ACC112 (cell line): Measurements from ENCODE around the gene UTP11.
"Not testable (repeated sequence)": the region's sequence is repeated elsewhere in the genome, so short reads cannot be mapped to it uniquely, and the experiment has no call there.

ENCODE experiments used
- H2AFZ ChIP-seq: fragments of 200-600 bp; sonication (generic); one replicate; pipeline ENCODE4 v1.6.0; 2017; ENCODE audit warnings: antibody characterized with exemption, low read length; ENCODE audit not compliant: unreplicated experiment
- H3K27ac ChIP-seq: fragments of 200-600 bp; sonication (generic); 2 replicates; pipeline ENCODE4 v1.5.1; 2014; ENCODE audit warnings: low read depth, mild to moderate bottlenecking, antibody characterized with exemption, low read length, moderate library complexity
- H3K27me3 ChIP-seq: fragments of 200-600 bp; sonication (generic); 2 replicates; pipeline ENCODE4 v1.6.1; 2014; ENCODE audit warnings: mild to moderate bottlenecking, antibody characterized with exemption, low read length, moderate library complexity, mixed read lengths; ENCODE audit not compliant: insufficient read depth
- H3K36me3 ChIP-seq: fragments of 200-600 bp; sonication (generic); 2 replicates; pipeline ENCODE4 v1.6.1; 2016; ENCODE audit warnings: mild to moderate bottlenecking, antibody characterized with exemption, low read length, moderate library complexity, mixed read lengths; ENCODE audit not compliant: insufficient read depth
- H3K4me1 ChIP-seq: fragments of 200-600 bp; sonication (generic); one replicate; pipeline ENCODE4 v1.6.1; 2016; ENCODE audit warnings: low read length, mixed read lengths; ENCODE audit not compliant: insufficient read depth, unreplicated experiment, control insufficient read depth
- H3K4me3 ChIP-seq: fragments of 200-600 bp; sonication (generic); 2 replicates; pipeline ENCODE4 v1.5.1; 2014; ENCODE audit warnings: mild to moderate bottlenecking, low read depth, low read length
- H3K79me2 ChIP-seq: fragments of 200-600 bp; sonication (generic); one replicate; pipeline ENCODE4 v1.6.0; 2016; ENCODE audit warnings: low read length; ENCODE audit not compliant: control insufficient read depth, unreplicated experiment, insufficient read depth

UTP11 gene, protein sequence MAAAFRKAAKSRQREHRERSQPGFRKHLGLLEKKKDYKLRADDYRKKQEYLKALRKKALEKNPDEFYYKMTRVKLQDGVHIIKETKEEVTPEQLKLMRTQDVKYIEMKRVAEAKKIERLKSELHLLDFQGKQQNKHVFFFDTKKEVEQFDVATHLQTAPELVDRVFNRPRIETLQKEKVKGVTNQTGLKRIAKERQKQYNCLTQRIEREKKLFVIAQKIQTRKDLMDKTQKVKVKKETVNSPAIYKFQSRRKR

DNA sequence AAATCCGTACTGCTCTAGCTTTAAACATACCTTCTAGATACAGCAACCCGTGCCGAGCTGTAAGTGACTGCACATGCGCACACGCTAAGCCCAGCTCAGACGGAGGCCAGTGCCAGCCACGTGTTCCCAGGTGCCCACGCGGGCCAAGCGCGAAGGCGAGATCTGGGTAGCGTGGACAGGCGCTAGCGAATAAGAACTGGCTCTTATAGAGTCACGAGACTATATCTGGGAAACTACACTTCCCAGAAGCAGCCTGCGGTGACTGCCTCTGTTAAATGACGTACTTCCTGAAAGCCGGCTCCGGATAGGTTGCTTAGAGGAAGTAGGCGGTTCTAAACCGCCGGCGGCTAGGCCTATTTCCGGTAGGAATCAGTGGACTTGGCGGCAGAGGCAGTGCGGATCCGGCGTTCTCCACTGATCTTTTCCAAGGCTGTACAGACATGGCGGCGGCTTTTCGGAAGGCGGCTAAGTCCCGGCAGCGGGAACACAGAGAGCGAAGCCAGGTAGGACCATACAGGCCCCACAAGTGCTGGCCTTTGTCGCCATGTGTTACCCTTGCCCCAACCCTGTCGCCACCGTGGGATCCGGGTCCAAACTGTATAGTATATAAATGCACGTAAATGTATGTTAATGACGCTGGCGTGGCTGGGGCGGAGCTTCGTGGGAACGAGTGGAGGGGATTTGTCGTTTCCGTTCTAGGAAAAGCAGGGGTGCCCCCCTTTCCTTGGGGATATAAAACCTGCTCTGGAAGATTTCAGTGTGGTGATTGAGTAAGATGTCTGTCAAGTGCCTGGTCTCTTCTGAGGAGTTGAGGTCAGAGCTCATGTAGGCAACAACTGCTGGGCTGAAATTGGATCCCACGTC lies at the start of gene UTP11:
Gene UTP11 (plus strand): TSS at position 372 of the 864 bp plus-strand sequence. CDS start 69 bp downstream, at position 441.
- Histone ChIP-seq H3K4me1 (peaks cover 46% of the 10 kb centered on the region), H3K27me3 (no peaks in the 10 kb centered on the region), H3K4me3 (peak within 1 kb of the TSS; percentile 90), H3K36me3 (peaks cover 12% of the 10 kb centered on the region), H2AFZ (peak within 1 kb of the TSS; percentile 90), H3K27ac (peak within 1 kb of the TSS; percentile 88), H3K79me2 (peaks cover 55% of the 10 kb centered on the region)

DNA sequence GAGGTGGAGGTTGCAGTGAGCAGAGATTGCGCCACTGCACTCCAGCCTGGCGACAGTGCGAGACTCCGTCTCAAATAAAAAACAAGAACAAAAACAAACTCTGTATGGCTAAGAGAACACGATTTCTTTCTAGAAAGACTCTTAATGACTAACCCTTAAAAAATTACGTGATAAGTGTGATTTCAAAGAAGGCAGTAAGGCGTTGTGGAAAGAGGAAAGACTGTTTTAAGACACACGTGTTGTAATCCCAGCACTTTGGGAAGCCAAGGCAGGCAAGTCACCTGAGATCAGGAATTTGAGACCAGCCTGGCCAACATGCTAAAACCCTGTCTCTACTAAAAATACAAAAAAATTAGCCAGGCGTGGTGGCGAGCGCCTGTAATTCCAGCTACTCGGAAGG lies 48.4 kb upstream of the UTP11 start:
- not testable (repeated sequence) for H3K4me1 ChIP-seq, H3K4me3 ChIP-seq, H3K79me2 ChIP-seq, H3K27ac ChIP-seq, H3K27me3 ChIP-seq, H2AFZ ChIP-seq
- peaks cover 21% of the 10 kb centered on the region for H3K36me3 ChIP-seq

DNA sequence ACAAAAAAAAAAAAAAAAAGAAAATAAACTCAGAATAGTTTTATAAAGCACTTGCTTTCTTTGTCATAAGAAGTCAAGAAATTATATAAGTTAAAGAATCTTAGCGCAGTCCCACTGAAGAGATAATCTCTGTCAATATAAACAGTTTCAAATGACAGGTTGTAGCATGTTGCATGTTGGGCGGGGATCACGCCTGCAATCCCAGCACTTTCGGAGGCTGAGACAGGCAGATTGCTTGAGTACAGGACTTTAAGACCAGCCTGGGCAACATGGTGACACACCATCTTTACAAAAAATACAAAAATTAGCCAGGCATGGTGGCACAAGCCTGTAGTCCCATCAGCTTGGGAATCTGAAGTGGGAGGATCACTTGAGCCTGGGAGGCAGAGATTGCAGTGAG lies 47.2 kb upstream of the UTP11 start:
- H3K27me3 ChIP-seq = no peaks in the 10 kb centered on the region
- no peak overlapping the region for H3K4me3 ChIP-seq
- H2AFZ ChIP-seq = no peak overlapping the region
- peaks cover 24% of the 10 kb centered on the region for H3K36me3 ChIP-seq
- no peaks in the 10 kb centered on the region for H3K79me2 ChIP-seq
- H3K27ac ChIP-seq = no peak overlapping the region
- peaks cover 9% of the 10 kb centered on the region for H3K4me1 ChIP-seq

DNA sequence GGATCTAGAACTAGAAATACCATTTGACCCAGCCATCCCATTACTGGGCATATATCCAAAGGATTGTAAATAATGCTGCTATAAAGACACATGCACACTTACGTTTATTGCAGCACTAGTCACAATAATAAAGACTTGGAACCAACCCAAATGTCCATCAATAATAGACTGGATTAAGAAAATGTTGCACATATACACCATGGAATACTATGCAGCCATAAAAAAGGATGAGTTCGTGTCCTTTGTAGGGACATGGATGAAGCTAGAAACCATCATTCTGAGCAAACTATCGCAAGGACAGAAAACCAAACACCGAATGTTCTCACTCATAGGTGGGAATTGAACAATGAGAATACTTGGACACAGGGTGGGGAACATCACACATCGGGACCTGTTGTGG lies 38.9 kb upstream of the UTP11 start:
- H3K36me3 ChIP-seq = peaks cover 30% of the 10 kb centered on the region
- not testable (repeated sequence) for H3K4me3 ChIP-seq

DNA sequence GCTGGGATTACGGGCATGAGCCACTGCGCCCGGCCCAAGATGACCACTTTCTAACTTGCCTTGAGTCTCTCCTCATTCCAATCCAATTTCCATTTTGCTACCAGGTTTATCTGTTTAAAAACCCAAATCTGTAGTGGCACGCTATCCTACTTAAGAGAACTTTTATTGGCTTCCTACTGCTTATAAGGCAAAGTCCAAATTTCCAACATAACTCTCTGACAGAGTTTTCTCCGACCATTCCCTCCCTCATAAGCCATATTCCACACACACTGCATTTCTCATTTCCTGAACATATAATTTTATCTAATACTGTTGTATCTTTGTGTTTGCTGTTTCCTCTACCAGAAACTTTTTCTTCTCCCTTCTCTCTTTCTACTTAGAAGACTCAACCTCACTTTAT lies 38.0 kb upstream of the UTP11 start:
- no peak overlapping the region for H3K4me3 ChIP-seq
- H3K4me1 ChIP-seq = no peaks in the 10 kb centered on the region
- peaks cover 23% of the 10 kb centered on the region; the same call in 1 of the 2 replicates for H3K36me3 ChIP-seq
- H2AFZ ChIP-seq = no peak overlapping the region
- peaks cover 5% of the 10 kb centered on the region for H3K79me2 ChIP-seq
- no peaks in the 10 kb centered on the region for H3K27me3 ChIP-seq
- no peak overlapping the region for H3K27ac ChIP-seq

More for the DNA sequence above, 38.9 kb upstream of the UTP11 start:
- H3K27me3 ChIP-seq, H2AFZ ChIP-seq, H3K79me2 ChIP-seq, H3K27ac ChIP-seq, H3K4me1 ChIP-seq: not testable (repeated sequence)

DNA sequence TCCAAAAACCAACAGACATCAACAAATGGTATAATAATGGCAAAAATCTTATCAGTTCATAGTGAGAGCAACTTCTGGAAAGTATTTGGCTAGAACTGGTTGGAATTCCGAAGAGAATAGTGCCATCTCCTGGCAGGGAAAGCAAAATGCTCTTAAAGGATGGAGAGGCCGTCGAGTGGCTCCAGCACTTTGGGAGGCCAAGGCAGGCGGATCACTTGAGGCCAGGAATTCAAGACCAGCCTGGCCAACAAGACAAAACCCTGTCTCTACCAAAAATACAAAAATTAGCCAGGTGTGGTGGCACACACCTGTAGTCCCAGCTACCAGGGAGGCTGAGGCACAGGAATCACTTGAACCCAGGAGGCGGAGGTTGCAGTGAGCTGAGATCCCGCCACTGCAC lies 37.5 kb upstream of the UTP11 start:
- not testable (repeated sequence) for H3K4me3 ChIP-seq, H3K4me1 ChIP-seq, H3K27ac ChIP-seq, H3K79me2 ChIP-seq, H2AFZ ChIP-seq, H3K27me3 ChIP-seq
- peaks cover 19% of the 10 kb centered on the region; the same call in 1 of the 2 replicates for H3K36me3 ChIP-seq

DNA sequence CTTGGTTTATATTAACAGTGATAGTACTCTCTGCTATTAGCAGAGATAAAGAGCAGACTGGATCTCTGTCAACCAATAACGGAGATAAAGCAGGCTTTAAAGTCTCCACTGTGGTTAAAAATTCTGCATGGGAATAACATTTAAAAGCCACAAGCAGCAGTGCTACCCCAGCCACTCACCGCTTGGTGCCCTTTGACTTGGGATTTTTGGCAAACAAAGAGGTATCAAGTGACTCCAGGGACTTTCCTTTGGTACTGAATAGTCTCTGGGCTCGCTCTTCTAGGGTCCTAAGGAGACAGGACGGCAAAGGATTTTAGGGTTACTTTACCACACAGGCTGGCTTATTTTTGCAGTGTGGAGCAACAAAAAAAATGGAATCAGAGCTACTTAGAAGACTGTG lies 34.0 kb upstream of the UTP11 start:
- H3K36me3 ChIP-seq = peaks cover 33% of the 10 kb centered on the region
- H3K27me3 ChIP-seq = no peaks in the 10 kb centered on the region
- H3K27ac ChIP-seq = no peak overlapping the region

DNA sequence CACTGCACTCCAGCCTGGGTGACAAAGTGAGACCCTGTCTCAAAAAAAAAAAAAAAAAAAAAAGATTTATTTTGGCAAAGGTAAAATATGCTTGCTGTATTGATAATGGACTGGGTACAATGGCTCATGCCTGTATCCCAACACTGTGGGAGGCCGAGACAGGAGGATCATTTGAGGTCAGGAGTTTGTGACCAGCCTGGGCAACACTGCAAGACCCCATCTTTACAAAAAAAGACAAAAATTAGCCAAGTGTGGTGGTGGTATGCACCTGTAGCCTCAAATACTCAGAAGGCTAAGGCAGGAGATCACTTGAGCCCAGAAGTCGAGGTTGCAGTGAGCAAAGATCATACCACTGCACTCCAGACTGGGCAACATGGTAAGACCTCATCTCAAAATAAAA lies 29.0 kb upstream of the UTP11 start:
- Histone ChIP-seq H2AFZ (no peak overlapping the region), H3K27me3 (no peaks in the 10 kb centered on the region), H3K4me1 (peaks cover 7% of the 10 kb centered on the region), H3K27ac (no peak overlapping the region), H3K4me3 (no peak overlapping the region), H3K79me2 (peaks cover 15% of the 10 kb centered on the region), H3K36me3 (peaks cover 37% of the 10 kb centered on the region)

More for the DNA sequence above, 34.0 kb upstream of the UTP11 start:
- Histone ChIP-seq H3K79me2 (peaks cover 5% of the 10 kb centered on the region), H3K4me1 (no peaks in the 10 kb centered on the region), H2AFZ (no peak overlapping the region), H3K4me3 (no peak overlapping the region)

DNA sequence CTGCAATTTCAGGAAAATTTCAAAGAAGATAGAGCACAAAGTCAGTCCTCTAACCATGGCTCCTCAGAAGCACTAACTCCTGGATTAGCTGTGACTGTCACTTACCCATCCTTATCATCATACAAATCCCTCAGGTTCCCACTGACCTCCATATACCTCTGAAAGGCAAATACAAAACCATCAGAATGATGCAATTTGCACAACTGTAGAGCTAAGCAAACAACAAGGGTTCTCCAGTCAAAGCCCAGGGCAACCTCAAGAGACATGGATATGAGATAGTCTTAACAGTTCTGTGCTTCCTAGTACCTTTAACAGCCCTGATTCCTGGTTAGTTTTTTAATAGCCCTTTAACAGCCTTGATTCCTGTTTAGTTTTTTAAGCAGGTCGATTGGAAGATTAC lies 24.9 kb upstream of the UTP11 start:
- Histone ChIP-seq H3K4me1 (peaks cover 8% of the 10 kb centered on the region), H3K36me3 (peaks cover 23% of the 10 kb centered on the region), H3K27ac (no peak overlapping the region), H3K27me3 (no peaks in the 10 kb centered on the region), H3K4me3 (no peak overlapping the region; the same call in 1 of the 2 replicates), H3K79me2 (peaks cover 27% of the 10 kb centered on the region), H2AFZ (no peak overlapping the region)

DNA sequence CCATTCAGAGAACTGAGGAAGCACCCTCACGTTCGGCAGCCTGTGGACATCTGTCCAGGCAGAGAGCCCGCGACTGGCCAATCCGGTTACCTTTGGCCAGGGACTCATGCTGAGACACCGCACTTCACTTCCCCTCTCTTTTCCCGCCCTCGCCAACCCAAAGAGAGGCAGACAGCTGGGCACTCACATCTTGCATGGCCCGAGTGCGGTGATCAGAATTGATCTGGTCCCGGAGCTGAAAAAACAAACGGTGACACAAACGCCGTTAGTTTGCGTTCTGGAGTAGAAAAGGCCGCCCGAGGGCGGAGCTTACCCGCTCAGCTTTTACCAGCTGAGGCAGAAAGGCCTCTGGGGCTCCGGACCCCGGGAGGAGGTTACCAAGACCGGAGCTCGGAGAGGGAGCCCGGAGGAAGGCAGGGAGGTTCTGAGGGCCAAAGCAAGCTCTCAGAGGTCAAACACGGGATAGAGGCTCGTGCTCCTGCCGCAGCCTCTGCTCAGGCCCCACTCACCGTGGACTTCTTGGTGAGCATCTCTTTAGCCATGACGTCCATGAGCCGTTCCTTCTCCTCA lies 23.1 kb upstream of the UTP11 start:
- peaks cover 17% of the 10 kb centered on the region for H3K36me3 ChIP-seq
- H3K27ac ChIP-seq = peak overlapping the region; percentile 68
- H3K4me3 ChIP-seq = peak overlapping the region; percentile 97
- H3K4me1 ChIP-seq = peaks cover 8% of the 10 kb centered on the region
- no peaks in the 10 kb centered on the region for H3K27me3 ChIP-seq
- H2AFZ ChIP-seq = peak overlapping the region; percentile 60
- H3K79me2 ChIP-seq = peaks cover 27% of the 10 kb centered on the region
